OCI-LY7 (cell line): ENCODE data around the gene NDUFV2.

Experiments
- EZH2phosphoT487 ChIP-seq: fragments of 200-600 bp; sonication (generic); IDR thresholded peaks from 2 replicates; pipeline ENCODE4 v1.6.1; 2018; ENCODE audit warnings: low read depth, borderline replicate concordance, mild to moderate bottlenecking, mixed run types, antibody characterized with exemption, low read length, moderate library complexity, mixed read lengths
- TF ChIP-seq, protein P1 (sequence below): fragments of 200-600 bp; sonication (generic); conservative IDR thresholded peaks from 2 replicates; pipeline ENCODE4 v1.5.1; 2014; ENCODE audit warnings: mild to moderate bottlenecking, antibody characterized with exemption, low read length, moderate library complexity, mixed read lengths

- TF ChIP-seq, protein P1, sequence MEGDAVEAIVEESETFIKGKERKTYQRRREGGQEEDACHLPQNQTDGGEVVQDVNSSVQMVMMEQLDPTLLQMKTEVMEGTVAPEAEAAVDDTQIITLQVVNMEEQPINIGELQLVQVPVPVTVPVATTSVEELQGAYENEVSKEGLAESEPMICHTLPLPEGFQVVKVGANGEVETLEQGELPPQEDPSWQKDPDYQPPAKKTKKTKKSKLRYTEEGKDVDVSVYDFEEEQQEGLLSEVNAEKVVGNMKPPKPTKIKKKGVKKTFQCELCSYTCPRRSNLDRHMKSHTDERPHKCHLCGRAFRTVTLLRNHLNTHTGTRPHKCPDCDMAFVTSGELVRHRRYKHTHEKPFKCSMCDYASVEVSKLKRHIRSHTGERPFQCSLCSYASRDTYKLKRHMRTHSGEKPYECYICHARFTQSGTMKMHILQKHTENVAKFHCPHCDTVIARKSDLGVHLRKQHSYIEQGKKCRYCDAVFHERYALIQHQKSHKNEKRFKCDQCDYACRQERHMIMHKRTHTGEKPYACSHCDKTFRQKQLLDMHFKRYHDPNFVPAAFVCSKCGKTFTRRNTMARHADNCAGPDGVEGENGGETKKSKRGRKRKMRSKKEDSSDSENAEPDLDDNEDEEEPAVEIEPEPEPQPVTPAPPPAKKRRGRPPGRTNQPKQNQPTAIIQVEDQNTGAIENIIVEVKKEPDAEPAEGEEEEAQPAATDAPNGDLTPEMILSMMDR = no peak
- no peak for TF ChIP-seq EZH2phosphoT487
Measured at GRCh38 chr18:9069601-9070000, 32.9 kb upstream of the NDUFV2 start.
